ENCODE measurements around the gene PSMB7. TPM values are rescaled to one million over a fixed set of nuclear protein-coding genes. Genes with fewer than 3 reads are reported as not detected.

The PSMB7 gene
- total RNA-seq, 1 donor from 2014 or later, result 120 TPM

DNA sequence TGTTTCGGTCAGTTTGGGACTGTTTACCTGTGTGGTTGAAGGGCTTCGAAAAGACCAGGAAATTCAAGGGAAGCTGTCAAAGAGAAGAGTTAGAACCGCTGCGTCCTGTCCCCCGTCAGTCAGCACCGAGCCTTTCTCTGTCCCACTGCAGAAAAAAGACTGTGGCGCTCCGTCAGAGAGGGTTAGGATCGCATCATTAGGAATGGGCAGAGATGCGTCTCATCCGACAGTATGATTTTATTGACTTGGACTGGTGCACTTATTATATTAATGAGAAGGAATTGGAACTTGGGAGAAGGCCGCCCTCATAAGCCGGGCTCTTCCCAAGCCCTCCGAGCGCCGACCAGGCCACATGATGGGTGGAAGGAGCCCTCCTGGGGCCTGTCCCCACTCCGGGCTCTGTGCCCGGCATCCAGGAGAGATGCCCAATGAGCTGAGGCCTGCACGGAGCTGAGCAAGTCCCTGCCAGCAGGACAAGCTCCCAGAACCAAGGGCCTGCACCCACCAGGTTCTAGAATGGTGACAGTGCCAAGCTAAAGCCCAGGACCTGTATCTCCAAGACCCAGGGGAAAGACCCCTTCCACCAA is 85.9 kb downstream of the PSMB7 start:
- DNase-seq (no peak), ATAC-seq (ENCODE audit: low read depth) (no peak)
- H3K27me3 Mint-ChIP-seq, result no peaks in the 10 kb centered on the region
- intact Hi-C loops (cut with micrococcal nuclease), result no loop called here
- ChIA-PET POLR2A (interaction anchor here (0.6 kb wide), 1 partner anchor 63 kb away, joined by 4 read pairs; no protein-coding TSS in a partner anchor), CTCF (interaction anchor here (1.4 kb wide), 1 partner anchor 203 kb away, joined by 3 read pairs; no protein-coding TSS in a partner anchor)
- no peaks in the 10 kb centered on the region for H3K9me3 Mint-ChIP-seq
- H3K27ac Mint-ChIP-seq, result no peak overlapping the region
- TF ChIP-seq, protein P1, sequence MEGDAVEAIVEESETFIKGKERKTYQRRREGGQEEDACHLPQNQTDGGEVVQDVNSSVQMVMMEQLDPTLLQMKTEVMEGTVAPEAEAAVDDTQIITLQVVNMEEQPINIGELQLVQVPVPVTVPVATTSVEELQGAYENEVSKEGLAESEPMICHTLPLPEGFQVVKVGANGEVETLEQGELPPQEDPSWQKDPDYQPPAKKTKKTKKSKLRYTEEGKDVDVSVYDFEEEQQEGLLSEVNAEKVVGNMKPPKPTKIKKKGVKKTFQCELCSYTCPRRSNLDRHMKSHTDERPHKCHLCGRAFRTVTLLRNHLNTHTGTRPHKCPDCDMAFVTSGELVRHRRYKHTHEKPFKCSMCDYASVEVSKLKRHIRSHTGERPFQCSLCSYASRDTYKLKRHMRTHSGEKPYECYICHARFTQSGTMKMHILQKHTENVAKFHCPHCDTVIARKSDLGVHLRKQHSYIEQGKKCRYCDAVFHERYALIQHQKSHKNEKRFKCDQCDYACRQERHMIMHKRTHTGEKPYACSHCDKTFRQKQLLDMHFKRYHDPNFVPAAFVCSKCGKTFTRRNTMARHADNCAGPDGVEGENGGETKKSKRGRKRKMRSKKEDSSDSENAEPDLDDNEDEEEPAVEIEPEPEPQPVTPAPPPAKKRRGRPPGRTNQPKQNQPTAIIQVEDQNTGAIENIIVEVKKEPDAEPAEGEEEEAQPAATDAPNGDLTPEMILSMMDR (IDR thresholded peaks at IDR 0.05), result no peak
- H3K36me3 Mint-ChIP-seq (ENCODE audit: low read depth), result peaks cover 78% of the 10 kb centered on the region
- H3K4me1 Mint-ChIP-seq, result peaks cover 16% of the 10 kb centered on the region
- no peak overlapping the region for H3K4me3 Mint-ChIP-seq

- H3K9me3 Mint-ChIP-seq, result no peaks in the 10 kb centered on the region
- ATAC-seq (ENCODE audit: low read depth), result no peak
- H3K36me3 Mint-ChIP-seq (ENCODE audit: low read depth), result peaks cover 74% of the 10 kb centered on the region
- H3K4me3 Mint-ChIP-seq, result no peak overlapping the region
- DNase-seq, result no peak
- H3K27ac Mint-ChIP-seq, result no peak overlapping the region
- POLR2A ChIA-PET, result no interaction called here
- intact Hi-C loops (cut with micrococcal nuclease), result no loop called here
- H3K27me3 Mint-ChIP-seq, result no peaks in the 10 kb centered on the region
- peaks cover 24% of the 10 kb centered on the region for H3K4me1 Mint-ChIP-seq
- CTCF ChIA-PET, result interaction anchor here (1.4 kb wide), 1 partner anchor 202 kb away, joined by 3 read pairs; no protein-coding TSS in a partner anchor
- TF ChIP-seq, protein P1 (IDR thresholded peaks at IDR 0.05), result no peak
Measured at GRCh38 chr9:124328285-124328684, 87.0 kb downstream of the PSMB7 start.

DNA sequence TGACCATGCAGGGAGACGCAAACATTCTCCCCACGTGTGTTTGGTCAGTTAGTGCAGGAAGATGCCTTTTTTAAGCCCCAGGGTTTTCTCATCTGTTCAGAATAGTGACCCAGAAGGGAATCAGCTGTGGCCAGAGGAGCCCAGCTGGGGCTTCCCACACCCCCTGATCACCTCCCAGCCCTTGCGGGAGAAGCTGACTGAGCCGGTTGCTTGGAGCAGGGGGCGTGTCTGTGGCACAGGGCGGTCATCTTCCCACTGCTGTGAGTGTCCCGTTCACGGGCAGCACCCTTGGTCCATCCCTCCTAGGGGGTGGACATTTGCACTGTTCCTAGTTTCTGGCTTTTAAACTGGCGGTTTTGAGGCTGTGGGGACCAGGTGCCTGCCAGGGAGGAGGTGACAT is 87.8 kb downstream of the PSMB7 start:
- intact Hi-C loops (cut with micrococcal nuclease), result no loop called here
- peaks cover 74% of the 10 kb centered on the region for H3K36me3 Mint-ChIP-seq (ENCODE audit: low read depth)
- peaks cover 26% of the 10 kb centered on the region for H3K4me1 Mint-ChIP-seq
- TF ChIP-seq, protein P1 (IDR thresholded peaks at IDR 0.05), result no peak
- ChIA-PET CTCF (no interaction called here), POLR2A (no interaction called here)
- no peak for ATAC-seq (ENCODE audit: low read depth)
- H3K27ac Mint-ChIP-seq, result peak overlapping the region; percentile 5
- H3K9me3 Mint-ChIP-seq, result no peaks in the 10 kb centered on the region
- H3K4me3 Mint-ChIP-seq, result no peak overlapping the region
- no peaks in the 10 kb centered on the region for H3K27me3 Mint-ChIP-seq
- no peak for DNase-seq

DNA sequence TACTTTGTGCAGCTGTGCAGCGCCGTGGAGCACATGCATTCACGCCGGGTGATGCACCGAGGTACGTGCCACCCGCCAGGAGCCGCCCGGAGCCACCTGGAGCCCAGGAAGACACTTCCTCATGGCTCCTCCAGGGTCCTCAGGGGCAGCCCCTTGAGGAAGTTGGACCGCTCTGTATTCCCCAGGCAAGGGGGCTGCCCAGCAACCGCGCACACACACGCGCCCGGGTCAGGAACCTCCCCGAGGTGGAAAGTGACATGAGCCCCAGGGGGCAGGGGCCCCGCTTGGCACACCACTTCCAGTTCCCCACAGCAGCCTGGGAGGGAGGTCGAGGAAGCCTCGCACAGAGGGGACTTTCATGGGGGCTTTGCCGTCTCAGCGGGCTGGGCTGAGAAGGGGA is 88.9 kb downstream of the PSMB7 start:
- DNase-seq, result no peak
- Mint-ChIP-seq H3K27ac (no peak overlapping the region), H3K27me3 (no peaks in the 10 kb centered on the region), H3K4me1 (peaks cover 26% of the 10 kb centered on the region), H3K4me3 (peak overlapping the region; percentile 4), H3K9me3 (no peaks in the 10 kb centered on the region), H3K36me3 (ENCODE audit: low read depth) (peaks cover 72% of the 10 kb centered on the region)
- peak; percentile 15 for ATAC-seq (ENCODE audit: low read depth)
- POLR2A ChIA-PET, result interaction anchor here (0.6 kb wide), 1 partner anchor 110 kb away, joined by 4 read pairs; no protein-coding TSS in a partner anchor
- TF ChIP-seq, protein P1 (IDR thresholded peaks at IDR 0.05), result no peak
- CTCF ChIA-PET, result interaction anchor here (2.5 kb wide), 1 partner anchor 204 kb away, joined by 9 read pairs; no protein-coding TSS in a partner anchor
- intact Hi-C loops (cut with micrococcal nuclease), result no loop called here

DNA sequence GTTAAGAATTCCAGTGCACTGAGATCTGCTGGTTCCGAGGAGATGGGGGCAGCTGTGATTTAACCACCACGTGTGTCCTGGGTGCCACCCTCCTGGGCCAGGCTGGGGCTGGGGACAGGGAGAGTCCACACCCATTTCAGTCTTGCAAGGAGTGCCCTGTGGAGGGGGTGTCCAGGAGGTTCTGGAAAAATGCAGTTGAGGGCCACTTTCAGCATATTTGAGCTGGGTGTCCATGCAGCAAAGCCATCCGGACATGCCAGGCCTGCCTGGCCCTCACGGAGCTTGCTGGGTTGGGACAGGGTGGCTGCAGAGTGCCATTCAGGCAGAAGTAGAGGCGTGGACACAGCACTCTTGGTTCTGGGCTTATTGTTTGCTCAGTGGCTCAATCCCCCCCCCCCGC is 89.4 kb downstream of the PSMB7 start:
- intact Hi-C loops (cut with micrococcal nuclease), result loop anchor here (2.0 kb wide), 1 partner anchor 65 kb away; no protein-coding TSS in a partner anchor
- ChIA-PET CTCF (interaction anchor here (1.1 to 7.9 kb wide), 4 partner anchors 11 to 203 kb away, joined by 3 to 59 read pairs (median 7); no protein-coding TSS in a partner anchor), POLR2A (interaction anchor here (0.6 to 0.7 kb wide), 2 partner anchors 87 to 109 kb away, joined by 3 to 4 read pairs; no protein-coding TSS in a partner anchor)
- TF ChIP-seq, protein P1 (IDR thresholded peaks at IDR 0.05), result no peak
- H3K9me3 Mint-ChIP-seq, result no peaks in the 10 kb centered on the region
- peaks cover 26% of the 10 kb centered on the region for H3K4me1 Mint-ChIP-seq
- peak overlapping the region; percentile 68 for H3K27ac Mint-ChIP-seq
- ATAC-seq (ENCODE audit: low read depth) (no peak), DNase-seq (no peak)
- H3K27me3 Mint-ChIP-seq, result no peaks in the 10 kb centered on the region
- H3K4me3 Mint-ChIP-seq, result no peak overlapping the region
- peaks cover 73% of the 10 kb centered on the region for H3K36me3 Mint-ChIP-seq (ENCODE audit: low read depth)

Data from activated B cell treated with CpG ODN at 0.5 μM for 24 hours (primary cell).